Measurements from ENCODE around the gene DNAJB2.
"Not testable (repeated sequence)": the region's sequence is repeated elsewhere in the genome, so short reads cannot be mapped to it uniquely, and the experiment has no call there.

DNAJB2 gene

DNA sequence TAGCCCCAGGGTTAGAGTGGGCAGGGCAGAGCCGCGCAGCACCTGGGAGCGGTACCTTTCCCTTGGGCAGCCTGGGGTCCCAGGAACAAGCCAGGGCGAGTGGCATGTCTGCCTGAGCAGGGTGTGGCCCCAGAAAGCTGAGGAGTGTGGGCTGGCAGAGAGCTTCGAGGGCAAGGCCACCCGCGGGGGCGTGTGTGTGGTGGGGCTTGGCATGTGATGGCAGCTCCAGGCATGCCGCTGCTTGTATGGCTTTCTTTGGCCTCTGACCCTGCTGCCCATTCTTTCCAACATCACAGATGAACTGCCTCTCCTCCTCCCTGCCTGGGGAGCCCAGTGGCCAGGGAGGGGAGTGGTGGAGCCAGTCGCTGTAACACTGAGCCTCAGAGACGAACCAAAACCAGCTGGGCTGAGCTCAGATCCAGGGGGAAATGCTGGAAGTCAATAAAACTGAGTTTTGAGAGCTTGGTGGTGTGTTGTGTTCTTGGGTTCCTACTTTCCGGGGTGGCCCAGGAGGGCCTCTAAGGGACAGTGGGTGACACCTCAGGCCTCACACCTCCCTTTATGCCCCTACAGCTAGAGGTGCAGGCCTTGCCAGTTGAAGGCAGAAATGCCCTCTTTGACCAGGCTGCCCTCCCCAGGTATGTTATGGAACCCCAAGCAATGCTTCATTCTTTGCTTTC lies 7.4 kb downstream of the DNAJB2 start:
- no peak overlapping the region for H3K4me2 ChIP-seq (ENCODE audit: low read length)
- peaks cover 48% of the 10 kb centered on the region for H3K36me3 ChIP-seq (ENCODE audit: insufficient read depth, low read length)
- no peak overlapping the region for H3K27ac ChIP-seq (ENCODE audit: low read depth, low read length, poor library complexity, severe bottlenecking)

DNA sequence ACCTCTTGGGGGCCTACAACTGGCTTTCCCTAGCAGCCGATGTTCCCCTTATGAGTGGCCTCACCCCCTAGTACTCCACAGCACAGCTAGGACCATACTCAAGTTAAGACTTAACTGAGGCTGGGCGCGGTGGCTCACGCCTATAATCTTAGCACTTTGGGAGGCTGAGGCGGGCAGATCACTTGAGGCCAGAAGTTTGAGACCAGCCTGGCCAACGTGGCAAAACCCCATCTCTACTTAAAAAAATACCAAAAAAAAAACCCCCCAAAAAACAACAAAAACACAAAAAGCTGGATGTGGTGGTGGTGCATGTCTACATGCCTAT lies 7.9 kb downstream of the DNAJB2 start:
- not testable (repeated sequence) for H3K9ac ChIP-seq (ENCODE audit: low read length); H4K20me1 ChIP-seq (ENCODE audit: insufficient read depth, low read length); H3F3A ChIP-seq (ENCODE audit: insufficient read depth, low read length); H3K27ac ChIP-seq (ENCODE audit: low read depth, low read length, poor library complexity, severe bottlenecking); H3K4me1 ChIP-seq (ENCODE audit: insufficient read depth, low read length, severe bottlenecking); H3K27me3 ChIP-seq (ENCODE audit: insufficient read depth, low read length); H3K4me2 ChIP-seq (ENCODE audit: low read length); H3K9me3 ChIP-seq (ENCODE audit: low read length); H3K79me2 ChIP-seq (ENCODE audit: insufficient read depth, low read length); H2AFZ ChIP-seq (ENCODE audit: low read length); H3K9me2 ChIP-seq (ENCODE audit: low read depth, low read length); H3K4me3 ChIP-seq (ENCODE audit: low read depth, low read length, poor library complexity, severe bottlenecking)
- peaks cover 43% of the 10 kb centered on the region for H3K36me3 ChIP-seq (ENCODE audit: insufficient read depth, low read length)

More for the DNA sequence above, 7.4 kb downstream of the DNAJB2 start:
- Histone ChIP-seq H3K9me3 (ENCODE audit: low read length) (no peaks in the 10 kb centered on the region), H3K27me3 (ENCODE audit: insufficient read depth, low read length) (no peaks in the 10 kb centered on the region), H3F3A (ENCODE audit: insufficient read depth, low read length) (no peaks in the 10 kb centered on the region), H3K9ac (ENCODE audit: low read length) (no peak overlapping the region), H3K4me3 (ENCODE audit: low read depth, low read length, poor library complexity, severe bottlenecking) (no peak overlapping the region), H3K4me1 (ENCODE audit: insufficient read depth, low read length, severe bottlenecking) (peaks cover 2% of the 10 kb centered on the region), H2AFZ (ENCODE audit: low read length) (no peak overlapping the region), H3K79me2 (ENCODE audit: insufficient read depth, low read length) (no peaks in the 10 kb centered on the region), H3K9me2 (ENCODE audit: low read depth, low read length) (no peaks in the 10 kb centered on the region), H4K20me1 (ENCODE audit: insufficient read depth, low read length) (no peaks in the 10 kb centered on the region)
- no peak for TF ChIP-seq EZH2 (IDR thresholded peaks at IDR 0.05; ENCODE audit: borderline replicate concordance, low read length)
- TF ChIP-seq, protein P1, sequence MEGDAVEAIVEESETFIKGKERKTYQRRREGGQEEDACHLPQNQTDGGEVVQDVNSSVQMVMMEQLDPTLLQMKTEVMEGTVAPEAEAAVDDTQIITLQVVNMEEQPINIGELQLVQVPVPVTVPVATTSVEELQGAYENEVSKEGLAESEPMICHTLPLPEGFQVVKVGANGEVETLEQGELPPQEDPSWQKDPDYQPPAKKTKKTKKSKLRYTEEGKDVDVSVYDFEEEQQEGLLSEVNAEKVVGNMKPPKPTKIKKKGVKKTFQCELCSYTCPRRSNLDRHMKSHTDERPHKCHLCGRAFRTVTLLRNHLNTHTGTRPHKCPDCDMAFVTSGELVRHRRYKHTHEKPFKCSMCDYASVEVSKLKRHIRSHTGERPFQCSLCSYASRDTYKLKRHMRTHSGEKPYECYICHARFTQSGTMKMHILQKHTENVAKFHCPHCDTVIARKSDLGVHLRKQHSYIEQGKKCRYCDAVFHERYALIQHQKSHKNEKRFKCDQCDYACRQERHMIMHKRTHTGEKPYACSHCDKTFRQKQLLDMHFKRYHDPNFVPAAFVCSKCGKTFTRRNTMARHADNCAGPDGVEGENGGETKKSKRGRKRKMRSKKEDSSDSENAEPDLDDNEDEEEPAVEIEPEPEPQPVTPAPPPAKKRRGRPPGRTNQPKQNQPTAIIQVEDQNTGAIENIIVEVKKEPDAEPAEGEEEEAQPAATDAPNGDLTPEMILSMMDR (IDR thresholded peaks at IDR 0.05; ENCODE audit: low read length): no peak

DNA sequence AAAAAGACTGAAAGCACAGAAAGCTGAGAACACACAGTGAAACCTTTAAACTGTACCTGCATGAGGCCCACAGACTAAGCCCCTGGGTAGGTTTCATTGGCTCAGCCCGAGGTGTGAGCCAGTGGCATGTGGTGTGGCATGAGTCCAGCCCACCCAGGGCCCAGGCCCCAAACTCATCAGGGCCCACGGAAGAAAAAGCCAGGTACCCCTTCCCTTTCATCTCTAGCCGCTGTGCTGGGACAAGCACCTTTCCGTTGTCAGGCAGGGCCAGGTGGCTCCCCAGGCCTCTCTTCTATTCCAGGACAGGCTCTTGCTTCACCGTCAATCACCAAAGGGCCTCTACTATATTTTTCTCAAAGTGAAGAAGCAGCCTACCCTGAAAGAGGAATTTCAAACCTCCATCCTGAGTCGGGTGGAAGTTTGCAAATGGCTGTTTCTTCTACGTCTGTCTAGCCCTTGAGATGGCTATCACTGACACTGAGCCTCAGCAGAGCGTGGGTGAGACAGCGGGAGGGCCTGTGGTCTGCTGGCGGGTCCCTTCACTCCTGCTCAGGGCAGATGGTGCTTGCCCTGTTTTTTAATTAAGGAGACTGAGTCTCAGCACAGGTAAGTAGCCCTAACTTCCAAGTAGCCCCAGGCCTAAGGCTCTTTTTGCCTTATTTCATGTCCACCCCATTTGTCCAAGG lies 8.6 kb downstream of the DNAJB2 start:
- H3K27me3 ChIP-seq (ENCODE audit: insufficient read depth, low read length): no peaks in the 10 kb centered on the region
- H4K20me1 ChIP-seq (ENCODE audit: insufficient read depth, low read length): no peaks in the 10 kb centered on the region
- H3K4me1 ChIP-seq (ENCODE audit: insufficient read depth, low read length, severe bottlenecking): no peaks in the 10 kb centered on the region
- no peak overlapping the region for H3K4me3 ChIP-seq (ENCODE audit: low read depth, low read length, poor library complexity, severe bottlenecking)
- TF ChIP-seq, protein P1 (IDR thresholded peaks at IDR 0.05; ENCODE audit: low read length): no peak
- no peak for TF ChIP-seq EZH2 (IDR thresholded peaks at IDR 0.05; ENCODE audit: borderline replicate concordance, low read length)
- peaks cover 37% of the 10 kb centered on the region for H3K36me3 ChIP-seq (ENCODE audit: insufficient read depth, low read length)
- no peaks in the 10 kb centered on the region for H3K9me2 ChIP-seq (ENCODE audit: low read depth, low read length)
- H3K9ac ChIP-seq (ENCODE audit: low read length): no peak overlapping the region
- H3F3A ChIP-seq (ENCODE audit: insufficient read depth, low read length): no peaks in the 10 kb centered on the region
- H3K79me2 ChIP-seq (ENCODE audit: insufficient read depth, low read length): no peaks in the 10 kb centered on the region
- H3K4me2 ChIP-seq (ENCODE audit: low read length): no peak overlapping the region
- no peaks in the 10 kb centered on the region for H3K9me3 ChIP-seq (ENCODE audit: low read length)
- no peak overlapping the region for H3K27ac ChIP-seq (ENCODE audit: low read depth, low read length, poor library complexity, severe bottlenecking)
- no peak overlapping the region for H2AFZ ChIP-seq (ENCODE audit: low read length)

DNA sequence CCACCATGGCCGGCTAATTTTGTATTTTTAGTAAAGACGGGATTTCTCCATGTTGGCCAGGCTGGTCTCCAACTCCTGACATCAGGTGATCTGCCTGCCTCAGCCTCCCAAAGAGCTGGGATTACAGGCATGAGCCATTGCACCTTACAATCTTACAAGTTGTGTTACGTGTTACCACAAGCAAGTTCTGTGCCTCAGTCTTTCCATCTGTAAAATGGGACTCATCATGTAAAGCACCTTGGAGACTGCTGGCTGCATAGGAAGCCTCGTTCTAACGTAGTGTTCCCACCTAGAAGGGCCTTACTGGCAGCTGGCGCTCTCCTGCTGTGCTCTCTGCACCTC lies 10.0 kb downstream of the DNAJB2 start:
- Histone ChIP-seq H3K27ac (ENCODE audit: low read depth, low read length, poor library complexity, severe bottlenecking) (no peak overlapping the region), H3K27me3 (ENCODE audit: insufficient read depth, low read length) (no peaks in the 10 kb centered on the region), H3K9ac (ENCODE audit: low read length) (no peak overlapping the region), H3K4me3 (ENCODE audit: low read depth, low read length, poor library complexity, severe bottlenecking) (no peak overlapping the region), H3K79me2 (ENCODE audit: insufficient read depth, low read length) (no peaks in the 10 kb centered on the region), H4K20me1 (ENCODE audit: insufficient read depth, low read length) (no peaks in the 10 kb centered on the region), H3K9me3 (ENCODE audit: low read length) (no peaks in the 10 kb centered on the region), H3K4me2 (ENCODE audit: low read length) (no peak overlapping the region), H2AFZ (ENCODE audit: low read length) (no peak overlapping the region), H3K36me3 (ENCODE audit: insufficient read depth, low read length) (peaks cover 23% of the 10 kb centered on the region), H3K4me1 (ENCODE audit: insufficient read depth, low read length, severe bottlenecking) (peaks cover 2% of the 10 kb centered on the region), H3K9me2 (ENCODE audit: low read depth, low read length) (no peaks in the 10 kb centered on the region), H3F3A (ENCODE audit: insufficient read depth, low read length) (no peaks in the 10 kb centered on the region)
- TF ChIP-seq, protein P1 (IDR thresholded peaks at IDR 0.05; ENCODE audit: low read length): no peak
- TF ChIP-seq EZH2 (IDR thresholded peaks at IDR 0.05; ENCODE audit: borderline replicate concordance, low read length): no peak
